Subcutaneous adipose tissue (tissue), 4 donors: ENCODE measurements around the gene DNMBP. TPM values are rescaled to one million over a fixed set of nuclear protein-coding genes. Genes with fewer than 3 reads are reported as not detected.

ENCODE experiments used
- total RNA-seq, 4 donors: library from RNA; depleted of rRNA; stranded (reverse); fragments of >200 nt; gene quantifications; one replicate each; pipeline ENCODE4 v1.1.0, GENCODE V29; 2016
- TF ChIP-seq, protein P1 (sequence below): fragments of 450-650 bp; IDR thresholded peaks from one replicate; pipeline ENCODE4 v1.5.1; 2016; ENCODE audit warnings: low read depth, mild to moderate bottlenecking, control low read depth, antibody characterized with exemption, moderate library complexity

DNMBP gene
- total RNA-seq, 4 donors from 2014 or later: 20.9 to 23.3 (median 21.5) TPM

DNA sequence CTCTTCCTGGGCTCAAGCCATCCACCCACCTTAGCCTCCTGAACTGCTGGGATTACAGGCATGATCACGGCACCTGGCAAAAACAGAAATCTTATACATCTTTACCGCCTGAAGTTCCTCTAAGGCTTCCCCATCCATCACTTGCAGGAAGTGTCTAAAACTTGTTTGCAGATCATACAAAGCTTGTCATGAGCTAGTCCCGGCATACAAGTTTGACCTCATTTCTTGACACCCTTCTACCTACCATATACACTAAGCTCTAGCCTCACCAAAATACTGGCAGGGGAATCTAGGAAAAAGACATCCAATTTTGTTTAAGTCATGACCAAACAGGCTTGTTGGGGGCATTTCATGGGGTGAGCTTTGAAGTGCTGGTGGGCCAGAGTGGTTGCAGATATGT lies 14.5 kb downstream of the DNMBP start:
- TF ChIP-seq, protein P1, sequence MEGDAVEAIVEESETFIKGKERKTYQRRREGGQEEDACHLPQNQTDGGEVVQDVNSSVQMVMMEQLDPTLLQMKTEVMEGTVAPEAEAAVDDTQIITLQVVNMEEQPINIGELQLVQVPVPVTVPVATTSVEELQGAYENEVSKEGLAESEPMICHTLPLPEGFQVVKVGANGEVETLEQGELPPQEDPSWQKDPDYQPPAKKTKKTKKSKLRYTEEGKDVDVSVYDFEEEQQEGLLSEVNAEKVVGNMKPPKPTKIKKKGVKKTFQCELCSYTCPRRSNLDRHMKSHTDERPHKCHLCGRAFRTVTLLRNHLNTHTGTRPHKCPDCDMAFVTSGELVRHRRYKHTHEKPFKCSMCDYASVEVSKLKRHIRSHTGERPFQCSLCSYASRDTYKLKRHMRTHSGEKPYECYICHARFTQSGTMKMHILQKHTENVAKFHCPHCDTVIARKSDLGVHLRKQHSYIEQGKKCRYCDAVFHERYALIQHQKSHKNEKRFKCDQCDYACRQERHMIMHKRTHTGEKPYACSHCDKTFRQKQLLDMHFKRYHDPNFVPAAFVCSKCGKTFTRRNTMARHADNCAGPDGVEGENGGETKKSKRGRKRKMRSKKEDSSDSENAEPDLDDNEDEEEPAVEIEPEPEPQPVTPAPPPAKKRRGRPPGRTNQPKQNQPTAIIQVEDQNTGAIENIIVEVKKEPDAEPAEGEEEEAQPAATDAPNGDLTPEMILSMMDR: no peak

DNA sequence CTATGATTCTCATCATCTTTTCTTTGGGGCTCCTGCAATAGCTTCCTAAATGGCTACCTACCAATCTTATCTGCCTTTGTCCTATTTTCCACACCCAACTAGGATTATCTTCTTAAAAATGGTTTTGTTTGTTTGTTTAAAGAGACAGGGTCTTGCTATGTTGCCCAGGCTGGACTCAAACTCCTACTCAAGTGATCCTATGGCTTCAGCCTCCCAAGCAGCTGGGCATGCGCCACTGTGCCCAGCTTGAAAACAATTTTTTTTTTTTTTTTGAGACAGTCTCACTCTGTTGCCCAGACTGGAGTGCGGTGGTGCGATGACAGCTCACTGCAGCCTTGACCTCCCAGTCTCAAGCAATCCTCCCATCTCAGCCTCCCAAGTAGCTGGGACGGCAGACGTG lies 14.9 kb downstream of the DNMBP start:
- TF ChIP-seq, protein P1: no peak

DNA sequence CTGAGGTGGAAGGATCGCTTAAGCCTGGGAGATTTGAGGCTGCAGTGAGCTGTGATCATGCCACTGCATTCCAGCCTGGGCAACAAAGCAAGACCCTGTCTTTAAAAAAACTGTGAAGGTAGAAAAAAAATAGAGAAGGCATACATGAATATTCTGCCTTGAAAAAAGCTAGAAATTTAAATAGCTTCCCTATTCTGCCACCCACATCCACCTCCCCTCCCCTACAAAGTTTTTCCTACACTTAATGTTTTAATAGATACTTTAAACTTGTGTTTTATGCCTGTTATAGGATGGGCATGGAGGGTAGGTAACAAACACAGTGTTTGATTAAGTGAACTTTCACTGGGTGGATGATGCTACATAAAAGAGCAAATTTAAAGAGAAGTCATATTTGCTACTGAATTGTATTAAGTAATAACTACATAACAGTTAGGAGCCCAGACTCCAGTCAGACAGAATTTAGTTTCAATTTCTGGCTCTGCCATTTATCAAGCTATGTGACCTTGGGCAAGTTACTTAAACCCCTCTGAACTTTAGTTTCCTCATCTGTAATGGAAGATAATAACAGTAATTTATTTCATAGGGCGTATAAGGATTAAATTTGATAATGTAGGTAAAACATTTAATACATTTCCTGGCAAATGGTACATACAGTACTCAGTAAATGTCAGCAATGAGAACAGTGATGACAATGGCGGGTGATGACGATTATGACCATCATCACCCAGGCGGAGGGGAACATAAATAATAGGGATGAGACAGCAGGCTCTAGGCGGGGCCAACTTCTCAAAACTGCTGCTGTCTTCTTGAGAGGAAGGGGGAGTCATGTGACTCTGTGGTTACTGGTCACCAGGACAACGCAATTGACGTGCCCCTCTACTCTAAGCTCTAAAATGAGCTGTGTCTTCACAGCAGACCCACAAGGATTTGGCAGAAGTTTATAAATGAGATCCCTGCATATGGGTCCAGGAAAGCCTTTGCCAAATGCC lies 15.8 kb downstream of the DNMBP start:
- TF ChIP-seq, protein P1: no peak

DNA sequence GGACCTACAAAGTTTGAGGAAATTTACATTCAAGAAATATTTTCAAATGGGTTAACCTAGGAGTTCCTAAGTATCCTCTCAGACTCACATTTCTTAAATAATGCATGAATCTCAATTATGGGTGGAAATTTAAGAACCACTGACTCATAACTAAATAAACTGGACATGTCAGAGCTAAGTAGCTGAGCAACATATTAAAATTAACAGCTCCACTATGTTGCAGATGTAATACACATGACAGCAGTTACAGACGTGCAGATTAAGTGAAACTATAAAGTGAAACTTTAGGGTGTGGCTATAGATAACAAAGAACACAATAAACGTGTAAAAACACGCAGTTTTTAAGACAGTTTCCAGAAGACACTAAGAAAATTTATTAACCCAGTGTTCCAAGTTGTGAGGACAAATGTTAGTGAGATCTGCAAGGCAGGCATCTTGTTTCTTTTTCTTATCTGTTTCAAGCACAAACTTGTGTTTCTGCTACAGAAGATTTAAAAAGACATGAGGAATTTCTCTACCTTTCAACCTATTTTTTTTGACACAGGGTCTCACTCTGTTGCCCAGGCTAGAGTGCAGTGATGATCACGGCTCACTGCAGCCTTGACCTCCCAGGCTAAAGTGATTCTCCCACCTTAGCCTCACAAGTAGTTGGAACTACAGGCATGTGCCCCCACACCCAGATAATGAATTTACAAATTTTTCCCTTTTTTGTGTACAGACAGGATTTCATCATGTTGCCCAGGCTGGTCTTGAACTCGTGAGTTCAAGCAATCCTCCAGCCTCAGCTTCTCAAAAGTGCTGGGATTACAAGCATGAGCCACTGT lies 25.3 kb downstream of the DNMBP start:
- TF ChIP-seq, protein P1: no peak

DNA sequence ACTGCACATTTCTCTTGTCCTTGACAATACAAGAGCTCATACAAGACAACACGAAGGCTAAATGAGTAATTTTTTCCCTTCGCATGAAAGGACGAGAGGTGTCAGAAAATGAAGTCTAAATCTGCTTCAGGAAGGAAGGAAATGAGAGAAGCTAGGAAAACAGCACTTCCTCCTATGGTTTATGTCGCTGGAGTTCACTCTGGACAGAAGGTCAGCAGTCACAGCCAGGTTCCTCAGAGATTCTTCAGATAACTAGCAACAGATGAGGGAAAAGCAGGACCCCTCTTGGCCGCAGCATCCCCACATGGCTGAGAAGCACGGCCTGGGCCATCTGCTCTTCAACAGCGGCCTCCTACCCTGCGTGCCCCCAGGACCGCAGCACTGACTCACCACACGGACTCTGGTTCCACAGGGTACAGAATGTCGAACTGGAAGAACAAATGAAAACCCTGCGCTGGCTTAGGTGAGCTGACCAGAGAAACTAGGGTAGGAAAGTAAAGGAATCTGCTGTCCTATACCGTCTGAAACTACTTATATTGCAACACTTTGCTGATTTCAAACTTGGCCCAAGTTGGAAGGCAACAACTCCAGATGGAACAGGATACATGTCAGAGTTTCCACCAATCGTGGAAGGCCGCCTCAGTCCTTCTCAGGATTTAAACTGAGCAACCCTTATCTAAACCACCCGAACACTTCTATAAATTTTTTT lies 26.3 kb downstream of the DNMBP start:
- TF ChIP-seq, protein P1: no peak

DNA sequence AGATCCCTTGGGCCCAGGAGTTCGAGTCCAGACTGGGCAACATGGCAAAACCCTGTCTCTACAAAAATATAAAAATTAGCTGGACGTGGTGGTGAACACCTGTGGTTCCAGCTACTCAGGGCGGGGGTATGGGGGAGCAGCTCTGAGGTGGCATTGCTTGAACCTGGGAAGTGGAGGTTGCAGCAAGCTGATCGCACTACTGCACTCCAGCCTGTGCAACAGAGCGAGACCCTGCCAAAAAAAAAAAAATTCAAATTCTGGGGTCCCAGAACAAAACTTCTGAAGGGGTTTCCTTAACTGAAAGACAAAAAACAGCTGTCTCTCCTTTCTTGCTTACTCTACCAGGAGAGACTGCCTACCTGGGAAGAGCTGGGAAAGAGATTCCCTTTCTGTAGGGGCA lies 27.0 kb downstream of the DNMBP start:
- TF ChIP-seq, protein P1: no peak
